NCI-H69 (cell line): Measurements from ENCODE around the gene GRIK3.
"Not testable (repeated sequence)": the region's sequence is repeated elsewhere in the genome, so short reads cannot be mapped to it uniquely, and the experiment has no call there.

Experiments used
- DNase-seq: peaks from one replicate; lab custom pipeline; 2025; lab: John Stamatoyannopoulos, UW

The GRIK3 gene

GRCh38 chr1:37034121-37035013 lies at the start of gene GRIK3:
Gene GRIK3, minus strand, starts transcription at chr1:37034515. Its CDS starts 407 bp downstream, at chr1:37034108.
- DNase-seq, result peak; percentile 87

- DNase-seq, result no peak
Observed at GRCh38 chr1:37084013-37084412, 49.7 kb upstream of the GRIK3 start.

GRCh38 chr1:37083603-37084002 lies 49.3 kb upstream of the GRIK3 start:
- DNase-seq, result no peak

- DNase-seq, result not testable (repeated sequence)
Observed at GRCh38 chr1:37080296-37080986, 46.1 kb upstream of the GRIK3 start.

GRCh38 chr1:37078866-37079265 lies 44.6 kb upstream of the GRIK3 start:
- peak; percentile 31 for DNase-seq

- no peak for DNase-seq
Observed at GRCh38 chr1:37076168-37076567, 41.9 kb upstream of the GRIK3 start.

- peak; percentile 39 for DNase-seq
Observed at GRCh38 chr1:37073854-37074379, 39.6 kb upstream of the GRIK3 start.

GRCh38 chr1:37073152-37073853 lies 39.0 kb upstream of the GRIK3 start:
- no peak for DNase-seq

GRCh38 chr1:37071829-37072228 lies 37.5 kb upstream of the GRIK3 start:
- DNase-seq, result no peak

- no peak for DNase-seq
Observed at GRCh38 chr1:37070126-37070525, 35.8 kb upstream of the GRIK3 start.

- DNase-seq, result no peak
Observed at GRCh38 chr1:37069406-37069805, 35.1 kb upstream of the GRIK3 start.

GRCh38 chr1:37068897-37069296 lies 34.6 kb upstream of the GRIK3 start:
- peak; percentile 20 for DNase-seq

- no peak for DNase-seq
Observed at GRCh38 chr1:37068260-37068659, 33.9 kb upstream of the GRIK3 start.

- DNase-seq, result peak; percentile 73
Observed at GRCh38 chr1:37064039-37064438, 29.7 kb upstream of the GRIK3 start.

GRCh38 chr1:37059346-37059745 lies 25.0 kb upstream of the GRIK3 start:
- no peak for DNase-seq

- DNase-seq, result peak; percentile 12
Observed at GRCh38 chr1:37058424-37058988, 24.2 kb upstream of the GRIK3 start.

GRCh38 chr1:37056325-37056724 lies 22.0 kb upstream of the GRIK3 start:
- peak; percentile 94 for DNase-seq

- DNase-seq, result peak; percentile 92
Observed at GRCh38 chr1:37055631-37056030, 21.3 kb upstream of the GRIK3 start.

GRCh38 chr1:37053173-37053572 lies 18.9 kb upstream of the GRIK3 start:
- no peak for DNase-seq

- no peak for DNase-seq
Observed at GRCh38 chr1:37052120-37052519, 17.8 kb upstream of the GRIK3 start.

- no peak for DNase-seq
Observed at GRCh38 chr1:37051346-37051745, 17.0 kb upstream of the GRIK3 start.

- no peak for DNase-seq
Observed at GRCh38 chr1:37047542-37047941, 13.2 kb upstream of the GRIK3 start.
